Body of pancreas (tissue), 4 donors: ENCODE measurements around the gene UBAP2.

ENCODE experiments used
- CTCF ChIP-seq, 7 experiments: fragments of 450-650 bp in 4 of 7; fragments of 200-600 bp in 3 of 7; sonication (generic) in 3 of 7; IDR thresholded peaks; one replicate each; pipeline ENCODE4 v1.5.1; 2016 to 2019; ENCODE audit warnings: antibody characterized with exemption in 7 of 7
- POLR2A ChIP-seq, 3 donors: fragments of 450-650 bp; IDR thresholded peaks; one replicate each; pipeline ENCODE4 v1.6.1; 2016; ENCODE audit warnings: antibody characterized with exemption in 3 of 3, mild to moderate bottlenecking in 2 of 3

GRCh38 chr9:33952066-33952465, 96.6 kb downstream of the UBAP2 start:
- no peak for TF ChIP-seq CTCF (IDR thresholded peaks at IDR 0.05)
- TF ChIP-seq POLR2A (IDR thresholded peaks at IDR 0.05), result no peak
